Large intestine (tissue), 3 donors: Measurements from ENCODE around the gene FAM204A. TPM values are rescaled to one million over a fixed set of nuclear protein-coding genes. Genes with fewer than 3 reads are reported as not detected.

Experiments used
- DNase-seq, 2 donors: peaks; one replicate each; pipeline versions ENCODE4 v3.0.0 to v3.0.0-alpha.2; 2013
- H3K27ac ChIP-seq: one replicate; pipeline ENCODE4 v1.5.1; 2013; ENCODE audit warnings: low read length
- H3K27me3 ChIP-seq: 2 replicates; pipeline ENCODE4 v1.6.1; 2013; ENCODE audit warnings: low read length; ENCODE audit not compliant: control insufficient read depth, insufficient read depth
- H3K36me3 ChIP-seq: 2 replicates; pipeline ENCODE4 v1.6.1; 2013; ENCODE audit warnings: low read length; ENCODE audit not compliant: control insufficient read depth, insufficient read depth
- H3K4me1 ChIP-seq: one replicate; pipeline ENCODE4 v1.6.1; 2013; ENCODE audit warnings: low read length; ENCODE audit not compliant: control insufficient read depth, insufficient read depth
- H3K4me3 ChIP-seq: one replicate; pipeline ENCODE4 v1.5.1; 2013; ENCODE audit warnings: low read length
- H3K9me3 ChIP-seq: one replicate; pipeline ENCODE4 v1.6.1; 2013; ENCODE audit warnings: mild to moderate bottlenecking, low read depth, low read length, moderate library complexity; ENCODE audit not compliant: control insufficient read depth
- WGBS: methylation state at CpG from one replicate; pipeline ENCODE4 v1.1.5; 2013; ENCODE audit warnings: low lambda C conversion rate; ENCODE audit not compliant: insufficient coverage; 5-methylcytosine and 5-hydroxymethylcytosine counted together
- polyA plus RNA-seq: library from polyadenylated mRNA; unstranded; fragments of 120-200 nt; gene quantifications from one replicate; pipeline ENCODE4 v1.2.1, GENCODE V29; 2013

The FAM204A gene
- polyA plus RNA-seq, 1 donor, result 55.7 TPM

GRCh38 chr10:118254654-118255053 is 87.5 kb downstream of the FAM204A start:
- peaks cover 23% of the 10 kb centered on the region for H3K27me3 ChIP-seq
- no peaks in the 10 kb centered on the region for H3K4me1 ChIP-seq
- DNase-seq, result no peak
- H3K9me3 ChIP-seq, result no peaks in the 10 kb centered on the region
- no peak overlapping the region for H3K27ac ChIP-seq
- WGBS, result no CpG with 5 or more reads among the region's 4 CpGs
- H3K4me3 ChIP-seq, result no peak overlapping the region
- no peaks in the 10 kb centered on the region for H3K36me3 ChIP-seq

- WGBS, result no CpG with 5 or more reads among the region's 7 CpGs
- no peaks in the 10 kb centered on the region for H3K36me3 ChIP-seq
- no peaks in the 10 kb centered on the region for H3K9me3 ChIP-seq
- H3K4me3 ChIP-seq, result no peak overlapping the region
- peaks cover 20% of the 10 kb centered on the region for H3K27me3 ChIP-seq
- no peaks in the 10 kb centered on the region for H3K4me1 ChIP-seq
- no peak overlapping the region for H3K27ac ChIP-seq
- DNase-seq, result no peak
Observed at GRCh38 chr10:118253397-118253796, 88.7 kb downstream of the FAM204A start.

DNA sequence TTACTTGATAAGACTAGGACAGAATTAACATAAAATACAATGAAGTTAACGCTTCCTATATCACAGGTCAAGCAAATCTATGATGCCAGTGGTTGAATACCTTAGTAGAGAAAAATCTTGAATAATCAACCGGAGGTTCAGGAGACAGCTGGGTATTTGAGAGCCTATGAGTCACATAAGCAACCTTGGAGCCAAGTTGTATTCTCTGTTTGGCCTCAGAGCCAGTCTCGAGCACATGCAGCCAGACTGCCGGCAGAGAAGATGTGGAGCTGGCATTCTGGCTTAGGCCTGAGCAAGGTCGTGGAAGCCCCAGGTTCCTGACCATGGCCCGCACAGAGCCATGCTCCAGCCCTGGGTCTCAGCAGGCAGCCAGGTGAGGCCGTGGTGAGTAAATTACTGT is 90.3 kb downstream of the FAM204A start:
- WGBS, result no CpG with 5 or more reads among the region's 7 CpGs
- peaks cover 26% of the 10 kb centered on the region for H3K27me3 ChIP-seq
- no peaks in the 10 kb centered on the region for H3K9me3 ChIP-seq

GRCh38 chr10:118249714-118250113 is 92.4 kb downstream of the FAM204A start:
- Histone ChIP-seq H3K27ac (no peak overlapping the region), H3K27me3 (peaks cover 32% of the 10 kb centered on the region), H3K9me3 (no peaks in the 10 kb centered on the region), H3K4me1 (no peaks in the 10 kb centered on the region), H3K36me3 (no peaks in the 10 kb centered on the region), H3K4me3 (no peak overlapping the region)
- no peak for DNase-seq

More for the DNA sequence above, 90.3 kb downstream of the FAM204A start:
- no peak overlapping the region for H3K27ac ChIP-seq
- no peak overlapping the region for H3K4me3 ChIP-seq
- DNase-seq, result no peak
- H3K36me3 ChIP-seq, result no peaks in the 10 kb centered on the region
- no peaks in the 10 kb centered on the region for H3K4me1 ChIP-seq
